Dermis blood vessel endothelial cell (primary cell): Measurements from ENCODE around the gene IRGM. TPM values are rescaled to one million over a fixed set of nuclear protein-coding genes. Genes with fewer than 3 reads are reported as not detected.

Source experiments
- total RNA-seq: library from RNA; depleted of rRNA; stranded (reverse); fragments of >200 nt; gene quantifications from 2 replicates; pipeline ENCODE4 v1.2.3, GENCODE V29; 2014

IRGM gene
- total RNA-seq, 1 donor from 2014 or later, result not detected

Other genes starting within 250 kb of the IRGM start
- 14.6 and 19.1 TPM in 2 replicates for gene SYNPO, start 205.9 kb upstream of the IRGM start, total RNA-seq
- gene MYOZ3, start 185.3 kb upstream of the IRGM start, total RNA-seq, result 0.17 and 0.37 TPM in 2 replicates
- 31.3 and 35.9 TPM in 2 replicates for gene RBM22, start 145.5 kb upstream of the IRGM start, total RNA-seq
- gene DCTN4, start 87.5 kb upstream of the IRGM start, total RNA-seq, result 33.7 and 48.0 TPM in 2 replicates
- 3.5 and 4.1 TPM in 2 replicates for gene SMIM3, start 67.8 kb upstream of the IRGM start, total RNA-seq
- gene ZNF300, start 58.5 kb downstream of the IRGM start, total RNA-seq, result 6.5 and 6.8 TPM in 2 replicates
- 16.8 and 22.8 TPM in 2 replicates for gene GPX3, start 174.1 kb downstream of the IRGM start, total RNA-seq
- gene TNIP1, start 234.5 kb downstream of the IRGM start, total RNA-seq, result 104 and 148 TPM in 2 replicates